ENCODE results near the gene ART3. TPM values are rescaled to one million over a fixed set of nuclear protein-coding genes. Genes with fewer than 3 reads are reported as not detected.

Gene ART3
- total RNA-seq (2022; extraction: Qiagen RNA extraction; ENCODE audit: low read depth): not detected in 5 replicates

DNA sequence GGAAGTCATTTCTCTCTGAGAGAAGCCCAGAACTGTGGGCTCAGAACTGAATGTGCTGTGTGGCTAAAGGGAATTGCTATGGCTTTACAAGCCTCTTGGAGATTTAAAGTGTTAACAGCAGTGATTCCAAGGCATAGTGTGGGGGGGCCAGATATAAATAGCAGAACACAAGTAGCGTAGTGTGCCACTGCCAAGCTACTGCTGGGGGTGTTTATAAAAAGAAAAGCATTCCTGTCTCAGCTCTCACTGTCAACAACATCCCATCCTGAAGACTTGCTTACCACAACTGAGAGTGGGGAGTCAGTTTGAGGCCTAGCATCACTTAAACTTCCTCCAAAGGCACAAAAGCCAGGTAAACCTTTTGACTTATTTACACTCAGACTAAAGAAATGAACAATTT, at the start of gene ART3:
TSS of gene ART3 (plus strand) at position 242 of the 400 bp plus-strand sequence. CDS start 1,181 bp downstream, outside the sequence.

GRCh38 chr4:76035799-76036380, 38.6 kb upstream of the ART3 start, which contains the start of gene CXCL11:
CXCL11 (minus strand) TSS chr4:76036070; CDS start chr4:76035987, 83 bp downstream.

DNA sequence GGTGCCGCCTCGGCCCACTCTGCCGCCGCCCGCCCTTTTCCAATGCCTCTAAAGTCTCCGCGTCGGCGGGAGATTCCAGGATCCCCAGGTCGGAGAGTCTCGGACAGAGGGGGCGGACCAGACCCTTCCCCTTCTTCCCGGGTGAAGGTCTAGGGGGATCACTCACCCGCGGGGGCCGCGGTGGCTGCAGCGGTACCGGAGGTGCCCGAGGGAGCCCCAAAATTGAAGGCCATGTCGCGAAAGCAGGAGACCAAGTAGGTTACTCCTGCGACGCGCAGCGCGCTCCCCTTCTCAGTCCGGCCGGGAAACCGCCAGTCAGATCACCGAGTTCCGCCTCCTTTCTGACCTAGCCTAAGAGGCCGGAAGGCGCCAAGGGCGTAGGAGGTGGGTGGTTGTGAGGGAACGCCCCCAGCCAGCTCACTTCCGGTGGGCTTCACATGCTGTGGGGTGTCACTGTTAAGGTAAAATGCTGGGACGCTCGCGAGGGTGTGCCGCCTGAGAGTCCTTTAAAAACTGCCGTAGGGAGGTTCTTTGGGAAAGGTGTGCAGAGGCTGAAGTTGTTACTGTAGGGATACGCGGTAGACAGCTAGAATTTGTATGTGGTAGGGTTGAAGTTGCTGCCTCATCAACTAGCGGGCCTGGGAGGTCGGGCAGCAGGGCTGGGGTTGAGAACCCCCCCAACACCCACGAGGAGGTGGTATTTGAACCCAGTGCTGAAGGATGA, 73.8 kb downstream of the ART3 start, which contains the start of gene NUP54:
TSS of gene NUP54 (minus strand) at position 256 of the 724 bp plus-strand sequence. CDS start at position 233, 23 bp downstream.

Other genes starting within 250 kb of the ART3 start
- gene PPEF2, start 172.3 kb upstream of the ART3 start, total RNA-seq (2022; extraction: Qiagen RNA extraction; ENCODE audit: low read depth): not detected in 5 replicates
- 20.1 to 25.7 TPM (median 21.9 TPM) in 5 replicates for gene NAAA, start 133.7 kb upstream of the ART3 start, total RNA-seq (2022; extraction: Qiagen RNA extraction; ENCODE audit: low read depth)
- 13.5 to 21.4 TPM (median 14.5 TPM) in 5 replicates for gene SDAD1, start 83.8 kb upstream of the ART3 start, total RNA-seq (2022; extraction: Qiagen RNA extraction; ENCODE audit: low read depth)
- not detected in 5 replicates for gene CXCL9, start 67.2 kb upstream of the ART3 start, total RNA-seq (2022; extraction: Qiagen RNA extraction; ENCODE audit: low read depth)
- 0.12 to 0.18 TPM in 2 of 5 replicates, not detected in the others for gene CXCL10, start 51.2 kb upstream of the ART3 start, total RNA-seq (2022; extraction: Qiagen RNA extraction; ENCODE audit: low read depth)
- not detected in 5 replicates for gene CXCL11, start 38.6 kb upstream of the ART3 start, total RNA-seq (2022; extraction: Qiagen RNA extraction; ENCODE audit: low read depth)
- 24.4 to 45.4 TPM (median 26.7 TPM) in 5 replicates for gene NUP54, start 73.7 kb downstream of the ART3 start, total RNA-seq (2022; extraction: Qiagen RNA extraction; ENCODE audit: low read depth)
- gene SCARB2, start 139.1 kb downstream of the ART3 start, total RNA-seq (2022; extraction: Qiagen RNA extraction; ENCODE audit: low read depth): 42.4 to 57.7 TPM (median 51.6 TPM) in 5 replicates
- 0.15 to 0.34 TPM in 2 of 5 replicates, not detected in the others for gene FAM47E, start 177.0 kb downstream of the ART3 start, total RNA-seq (2022; extraction: Qiagen RNA extraction; ENCODE audit: low read depth)
- gene STBD1, start 232.0 kb downstream of the ART3 start, total RNA-seq (2022; extraction: Qiagen RNA extraction; ENCODE audit: low read depth): 8.7 to 10.5 TPM (median 9.9 TPM) in 5 replicates